GM18511 (cell line): ENCODE measurements around the gene COL18A1.
"Not testable (repeated sequence)": the region's sequence is repeated elsewhere in the genome, so short reads cannot be mapped to it uniquely, and the experiment has no call there.

Experiments used
- ATAC-seq: cut with Tn5 transposase; IDR thresholded peaks from one replicate; pipeline ENCODE4 v1.9.1; 2021; ENCODE audit warnings: mild to moderate bottlenecking, moderate library complexity; ENCODE audit not compliant: unreplicated experiment

COL18A1 gene

DNA sequence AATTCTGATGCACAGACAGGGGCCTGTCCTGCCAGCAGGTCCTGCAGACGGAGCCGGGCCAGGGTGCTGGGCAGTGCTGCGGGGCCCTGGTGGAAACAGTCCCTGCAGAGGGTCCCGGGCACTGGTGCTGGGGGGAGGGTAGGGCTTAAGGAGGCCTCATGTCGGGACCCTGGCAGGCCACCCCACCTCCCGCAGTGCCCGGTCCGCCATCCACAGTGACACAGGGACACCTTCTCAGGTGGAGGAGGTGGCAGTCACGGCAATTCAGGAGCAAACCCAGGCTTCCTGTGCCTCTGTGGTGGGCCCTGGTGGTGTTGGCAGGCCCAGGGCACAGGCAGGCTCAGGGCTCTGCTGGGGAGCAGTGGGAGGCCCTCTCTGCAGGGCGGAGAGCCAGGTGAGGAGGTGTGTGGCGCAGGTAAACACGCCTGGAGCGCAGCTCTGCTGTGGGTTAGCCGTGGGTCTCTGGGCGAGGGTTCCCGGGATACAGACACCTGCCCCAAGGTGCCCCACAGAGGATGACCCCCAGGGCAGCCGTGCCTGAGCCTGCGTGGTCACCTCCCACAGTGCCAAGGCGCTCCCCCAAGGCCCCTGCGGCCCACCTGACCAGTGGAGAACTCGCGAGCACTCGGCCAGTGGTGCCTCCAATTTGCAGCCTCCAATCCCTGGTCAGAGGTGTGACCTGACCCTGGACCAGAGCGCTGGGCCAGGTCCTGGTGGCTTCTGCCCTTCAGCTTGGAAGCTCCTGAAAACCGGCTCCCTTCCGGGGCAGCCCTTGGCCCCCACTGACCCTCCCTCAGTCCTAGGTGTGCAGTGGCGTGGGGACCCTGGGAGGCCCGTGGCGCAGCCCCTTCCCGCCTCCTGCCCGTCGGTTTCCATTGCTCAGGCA lies 19.2 kb downstream of the COL18A1 start:
- no peak for ATAC-seq

DNA sequence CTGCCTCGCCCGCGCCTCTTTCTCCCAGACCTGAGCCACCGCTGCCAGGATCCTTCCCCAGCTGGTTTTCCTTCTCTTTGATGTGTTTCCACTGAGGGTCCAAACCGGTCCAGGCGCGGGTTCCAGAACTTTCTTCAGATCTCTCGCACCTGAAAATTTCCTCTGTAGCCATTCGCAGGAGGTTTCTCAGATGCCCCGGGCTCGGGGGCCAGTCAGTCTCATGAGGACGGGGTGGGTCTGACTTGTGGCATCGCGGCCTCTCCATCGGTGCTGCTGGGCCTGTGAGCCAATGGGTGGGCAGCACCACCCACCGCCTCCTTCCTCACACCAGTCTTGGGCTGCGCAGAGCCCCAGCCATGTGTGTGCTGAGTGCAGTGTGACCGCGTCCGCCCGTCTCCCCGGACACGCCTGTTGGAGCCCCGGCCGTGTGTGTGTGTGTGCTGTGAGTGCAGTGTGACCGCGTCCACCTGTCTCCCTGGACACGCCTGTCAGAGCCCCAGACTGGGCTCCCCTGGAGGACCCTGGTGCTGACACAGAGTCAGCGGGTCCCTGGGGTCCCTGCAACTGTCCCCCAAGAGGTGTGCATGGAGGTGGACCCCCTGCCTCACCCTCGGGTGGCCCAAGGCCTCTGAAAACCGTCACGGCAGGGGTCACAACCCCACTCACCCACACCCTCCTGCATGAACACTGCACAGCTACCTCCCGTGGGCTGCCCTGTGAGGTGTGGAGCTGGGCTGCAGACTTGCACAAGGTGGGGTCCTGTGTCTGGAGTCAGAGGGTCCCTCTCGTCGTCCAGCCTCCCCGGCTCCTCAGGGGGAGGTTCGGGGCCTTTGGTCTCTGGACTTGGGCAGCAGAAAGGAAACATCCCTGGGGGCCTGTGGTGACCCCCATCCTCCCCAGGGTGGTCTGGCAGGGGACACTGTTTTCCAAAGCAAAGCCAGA lies 20.2 kb downstream of the COL18A1 start:
- no peak for ATAC-seq

DNA sequence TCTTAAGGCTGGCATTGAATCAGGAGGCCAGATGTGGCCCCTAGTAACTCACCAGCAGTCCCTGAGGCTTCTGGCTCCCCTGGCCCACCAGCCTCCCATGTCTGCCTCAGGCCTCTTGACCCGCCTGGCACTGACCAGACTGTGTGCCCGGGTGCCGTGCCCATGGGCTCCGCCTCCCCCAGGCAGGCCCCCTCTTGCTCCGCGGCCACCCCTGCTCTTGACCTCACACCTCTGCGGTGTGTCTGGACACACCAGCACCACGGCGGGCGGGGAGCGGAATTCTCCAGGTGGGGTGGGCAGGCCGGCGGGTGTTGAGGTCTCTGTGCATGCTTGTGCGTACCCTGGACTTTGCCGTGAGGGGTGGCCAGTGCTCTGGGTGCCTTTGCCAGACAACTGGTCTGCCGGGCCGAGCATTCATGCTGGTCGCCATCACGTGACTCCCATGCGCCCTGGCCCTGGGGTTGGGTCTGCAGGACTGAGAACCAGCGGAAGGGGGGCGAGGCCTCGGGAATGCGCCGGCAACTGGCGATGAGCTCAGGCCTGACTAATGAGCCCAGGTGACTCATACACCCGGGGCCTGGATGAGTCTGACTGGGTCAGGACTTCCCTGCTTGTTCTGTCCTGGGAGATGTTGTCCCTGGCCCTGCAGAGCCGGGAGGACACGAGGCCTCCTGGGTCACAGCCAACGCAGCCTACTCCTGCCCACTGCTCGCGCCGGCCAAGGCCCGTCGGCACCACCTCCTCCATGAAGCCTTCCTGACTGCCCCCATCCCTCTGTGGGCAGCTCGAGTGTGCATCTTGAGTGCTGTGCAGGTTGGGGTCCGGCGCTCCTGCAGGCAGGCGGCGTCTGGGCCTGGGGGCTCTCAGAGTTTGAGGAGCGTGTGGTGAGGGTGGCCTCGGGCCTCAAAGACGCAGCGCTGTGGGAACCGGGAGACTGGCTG lies 22.6 kb downstream of the COL18A1 start:
- no peak for ATAC-seq

DNA sequence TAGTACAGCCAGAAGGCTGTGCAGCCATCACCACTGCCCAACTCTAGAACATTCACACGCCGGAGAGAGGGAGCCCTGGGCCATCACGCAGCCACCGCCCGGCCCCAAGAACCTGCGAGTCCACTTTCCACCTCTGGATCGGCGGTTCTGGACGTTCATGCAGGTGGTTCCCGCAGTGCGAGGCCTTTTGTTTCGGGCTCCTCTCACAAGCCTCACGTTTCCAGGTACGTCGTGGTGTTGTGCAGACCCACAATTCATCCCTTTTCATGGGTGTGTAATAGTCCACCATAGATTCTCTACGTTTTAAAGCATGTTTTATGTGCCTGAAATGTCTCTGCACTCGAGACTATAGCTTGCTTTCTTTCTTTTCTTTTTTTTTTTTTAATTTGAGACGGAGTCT lies 23.6 kb downstream of the COL18A1 start:
- no peak for ATAC-seq

DNA sequence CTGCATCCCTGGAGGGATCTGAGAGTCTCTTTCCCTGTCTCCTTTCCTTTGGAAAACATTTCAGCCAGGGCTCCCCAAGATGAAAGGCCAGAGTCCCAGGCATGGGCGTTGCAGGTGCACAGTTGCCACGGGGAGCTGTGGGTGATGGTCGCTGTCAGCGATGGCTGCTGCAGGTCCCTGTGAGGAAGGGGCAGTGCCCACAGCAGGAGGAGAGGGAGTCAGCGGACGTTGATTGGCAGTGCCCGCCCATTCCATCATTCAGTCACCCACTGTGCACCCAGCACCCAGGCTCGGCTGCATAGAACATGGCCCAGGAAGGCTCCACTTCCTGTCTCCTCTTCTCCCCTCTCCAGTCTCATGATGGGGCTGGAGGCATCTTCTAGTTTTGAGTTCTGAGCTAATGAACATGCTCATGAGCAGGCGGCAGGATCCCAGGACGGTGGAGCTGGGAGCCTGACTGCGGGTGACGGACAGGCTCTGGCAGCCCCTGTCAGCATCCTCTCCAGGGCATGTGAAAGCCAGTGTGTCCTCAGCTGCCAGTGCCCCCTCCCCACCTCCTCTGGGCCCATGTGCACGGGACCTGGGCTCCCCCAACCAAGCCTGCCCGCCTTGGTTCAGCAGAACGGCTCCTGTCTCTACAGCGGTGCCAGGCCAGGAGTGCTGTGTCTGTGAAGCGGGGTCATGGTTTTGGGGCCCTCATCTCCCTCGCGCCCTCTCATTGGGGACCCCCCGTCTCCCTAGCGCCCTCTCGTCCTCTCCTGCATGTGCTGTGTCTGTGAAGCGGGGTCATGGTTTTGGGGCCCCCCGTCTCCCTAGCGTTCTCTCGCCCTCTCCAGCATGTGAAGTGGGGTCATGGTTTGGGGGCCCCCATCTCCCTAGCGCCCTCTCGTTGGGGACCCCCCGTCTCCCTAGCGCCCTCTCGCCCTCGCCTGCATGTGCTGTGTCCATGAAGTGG lies 24.5 kb downstream of the COL18A1 start:
- ATAC-seq: no peak

DNA sequence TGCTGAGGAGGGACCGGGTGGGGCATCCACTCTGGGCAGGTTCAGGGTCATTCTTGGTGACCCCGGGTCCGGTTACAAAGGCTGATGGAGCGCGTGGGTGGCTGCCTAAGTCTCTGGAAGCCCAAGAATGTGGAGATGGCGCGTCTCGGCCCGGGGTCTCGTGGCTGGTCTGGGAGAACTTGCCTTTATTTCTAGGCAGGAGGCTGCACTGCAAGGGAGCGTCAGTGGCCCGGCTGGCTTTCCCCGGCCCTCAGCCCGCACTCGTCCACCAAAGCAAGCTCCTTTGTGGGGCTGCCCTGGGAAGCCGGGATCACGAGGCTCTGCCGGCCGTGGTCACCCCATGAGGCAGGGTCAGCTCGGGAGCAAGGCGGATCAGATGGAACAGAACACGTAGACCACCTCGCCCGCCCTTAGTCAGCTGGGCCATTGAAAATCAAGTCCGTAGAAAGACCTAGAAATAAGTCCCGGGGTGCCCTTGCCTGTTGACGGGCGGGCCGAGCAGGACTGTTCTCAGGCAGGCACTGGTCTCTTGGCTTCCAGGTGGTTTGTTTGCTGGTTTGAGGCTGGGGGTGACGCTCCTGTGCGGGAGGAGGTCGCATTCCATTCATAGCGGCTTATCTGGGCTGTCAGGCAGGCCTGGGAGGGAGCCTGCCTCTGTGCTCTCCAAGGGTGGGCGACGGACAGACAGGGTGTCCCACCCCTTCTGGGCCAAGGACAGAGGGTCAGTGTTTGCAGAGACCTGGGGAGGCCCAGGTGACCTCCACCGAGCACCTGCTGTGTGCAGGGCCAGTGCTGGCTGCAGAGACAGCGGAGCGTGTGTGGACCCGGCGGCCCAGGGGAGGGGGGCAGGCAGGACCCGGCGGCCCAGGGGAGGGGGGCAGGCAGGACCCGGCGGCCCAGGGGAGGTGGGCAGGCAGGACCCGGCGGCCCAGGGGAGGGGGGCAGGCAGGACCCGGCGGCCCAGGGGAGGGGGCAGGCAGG lies 25.8 kb downstream of the COL18A1 start:
- ATAC-seq: no peak

DNA sequence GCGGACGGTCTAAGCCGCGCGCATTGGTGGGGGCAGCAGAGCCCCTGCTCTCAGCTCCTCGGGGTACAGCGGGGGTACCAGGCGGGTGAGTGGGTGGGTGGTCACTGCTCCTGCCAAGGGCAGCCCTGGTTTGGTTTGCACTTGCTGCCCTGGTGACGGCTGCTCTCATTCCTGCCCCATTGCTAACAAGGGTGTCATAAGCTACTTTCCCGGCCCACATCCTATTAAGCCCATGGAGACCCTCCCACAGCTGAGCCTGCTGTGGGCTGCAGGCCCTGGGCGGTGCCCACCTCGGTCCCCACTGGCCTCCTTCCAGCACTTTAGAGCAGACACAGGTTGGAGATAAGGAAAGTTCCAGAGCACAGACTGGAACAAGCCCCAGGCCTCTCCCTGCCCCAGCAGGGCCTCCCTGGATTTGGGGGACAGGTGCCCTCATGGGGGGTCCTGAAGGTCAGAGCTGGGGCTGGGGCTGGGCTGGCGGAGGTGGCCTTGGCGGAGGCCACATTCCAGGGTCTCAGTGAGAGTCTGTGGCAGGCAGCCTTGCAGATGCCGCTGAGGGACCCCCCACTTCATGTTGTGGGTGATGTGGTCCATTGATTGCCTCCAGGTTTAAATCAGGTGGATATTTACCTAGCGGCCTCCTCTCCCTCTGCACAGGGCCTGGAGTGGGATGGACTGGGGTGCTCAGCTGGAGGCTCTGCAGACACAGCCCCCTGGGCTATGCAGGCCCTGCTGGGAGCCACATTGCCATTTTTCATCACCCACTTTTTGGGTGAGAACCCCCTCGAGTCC lies 27.0 kb downstream of the COL18A1 start:
- ATAC-seq: no peak

DNA sequence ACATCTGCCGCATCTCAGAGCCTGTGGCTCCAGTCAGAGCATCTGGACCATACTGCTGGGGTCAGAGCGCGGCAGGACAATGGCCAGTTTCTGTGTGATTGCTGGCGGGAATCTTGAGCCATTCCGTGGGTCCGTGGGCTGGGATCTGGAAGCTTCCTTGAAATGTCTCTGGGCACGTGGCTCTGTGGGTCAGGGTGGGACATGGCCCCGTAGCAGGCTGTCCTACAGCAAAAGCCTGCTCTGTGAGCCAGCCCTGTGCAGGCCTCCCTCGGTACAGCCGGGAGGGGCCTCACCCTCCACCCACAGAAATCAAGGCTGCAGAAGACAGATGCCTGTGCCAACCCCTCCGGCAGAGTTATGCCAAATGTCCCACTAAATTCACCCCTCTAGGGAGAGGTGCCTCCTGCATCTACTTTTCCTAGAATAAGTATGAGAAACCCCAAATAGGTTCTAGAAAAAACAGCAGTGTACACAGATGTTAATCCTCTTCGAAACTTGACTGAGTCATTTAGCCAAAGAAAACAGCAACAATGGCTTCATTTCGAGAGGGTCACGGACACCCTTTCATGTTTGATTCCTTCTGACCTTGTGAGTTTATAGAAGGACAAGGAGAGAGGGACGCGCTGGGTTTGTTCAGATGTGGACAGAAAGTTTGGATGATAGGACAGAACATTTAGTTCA lies 27.8 kb downstream of the COL18A1 start:
- no peak for ATAC-seq

DNA sequence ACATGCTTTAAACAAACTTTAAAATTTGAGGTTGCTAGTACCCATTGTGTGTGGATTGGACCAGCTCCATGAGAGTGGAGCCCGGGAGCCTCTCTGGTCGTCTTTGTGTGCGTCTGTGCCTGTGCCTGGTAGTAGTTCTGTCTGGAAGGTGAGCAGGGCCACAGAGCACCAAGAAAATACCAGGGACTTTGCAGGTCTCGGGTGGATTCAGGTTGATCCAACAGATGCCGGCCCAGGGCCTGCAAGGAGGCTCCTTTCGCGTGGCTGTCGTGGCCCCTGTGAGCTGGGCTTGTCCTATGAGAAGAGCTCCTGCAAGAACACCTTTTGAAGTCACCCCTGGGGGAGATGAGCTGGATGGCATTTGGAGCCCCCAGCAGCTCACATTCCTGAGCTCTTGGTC lies 28.3 kb downstream of the COL18A1 start:
- no peak for ATAC-seq

DNA sequence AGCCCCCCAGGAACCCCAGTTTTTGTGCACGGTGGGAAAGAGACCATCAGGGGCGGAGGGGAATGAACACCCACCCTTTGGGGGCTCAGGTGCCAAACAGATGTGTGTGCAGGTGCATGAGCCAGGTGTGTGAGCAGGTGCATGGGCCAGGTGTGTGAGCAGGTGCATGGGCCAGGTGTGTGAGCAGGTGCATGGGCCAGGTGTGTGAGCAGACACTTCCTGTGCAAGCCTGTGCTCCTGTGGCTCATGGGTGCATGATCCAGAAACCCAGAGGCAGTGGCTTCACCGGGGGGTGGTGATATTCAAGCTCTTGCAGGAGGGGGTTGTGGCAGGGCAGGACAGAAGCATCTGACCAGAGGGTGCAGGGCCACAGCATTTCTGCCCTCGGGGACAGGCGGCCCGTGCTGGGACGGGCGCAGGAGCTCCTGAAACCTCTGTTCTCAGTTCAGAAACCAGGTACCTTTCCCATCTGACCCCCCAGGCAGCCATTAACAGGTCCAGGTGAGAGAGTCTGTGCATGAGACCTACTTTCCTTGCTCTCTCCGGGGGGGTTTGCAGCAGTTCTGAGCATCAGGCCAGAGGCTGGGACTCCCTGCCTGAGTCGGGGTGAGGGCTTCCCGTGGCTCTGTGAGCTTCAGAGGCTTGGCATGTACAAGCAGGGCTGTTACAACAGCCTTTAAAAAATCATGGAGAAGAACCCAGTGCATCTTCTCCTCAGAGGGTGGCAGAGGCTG lies 29.1 kb downstream of the COL18A1 start:
- ATAC-seq: no peak

DNA sequence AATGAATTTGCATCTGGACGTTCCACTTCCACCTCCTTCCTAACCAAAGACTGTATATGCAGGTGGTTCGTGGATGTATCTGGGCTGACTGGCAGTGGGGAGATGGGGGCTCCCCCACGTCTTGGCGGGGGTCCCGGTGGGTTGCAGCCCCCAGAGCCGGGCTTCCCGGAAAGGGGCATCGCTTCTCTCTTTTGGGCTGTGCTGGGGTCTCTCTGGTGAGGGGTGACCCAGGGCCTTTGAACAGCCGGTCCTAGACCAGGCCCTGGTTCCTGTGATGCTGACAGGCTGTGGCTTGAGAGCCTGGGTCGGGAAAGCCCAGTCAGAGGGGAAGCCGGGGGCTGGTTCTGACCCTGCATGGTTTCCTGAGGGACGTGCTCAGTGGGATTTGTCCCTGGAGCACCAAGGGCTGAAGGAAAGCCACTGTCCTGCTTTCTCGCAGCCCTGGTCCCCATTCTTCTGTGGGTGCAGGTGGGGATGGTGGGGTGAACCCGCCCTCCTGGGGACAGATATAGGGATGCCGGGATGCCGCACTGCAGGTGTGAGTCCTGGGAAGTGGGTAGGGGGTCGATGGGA lies 29.8 kb downstream of the COL18A1 start:
- no peak for ATAC-seq

DNA sequence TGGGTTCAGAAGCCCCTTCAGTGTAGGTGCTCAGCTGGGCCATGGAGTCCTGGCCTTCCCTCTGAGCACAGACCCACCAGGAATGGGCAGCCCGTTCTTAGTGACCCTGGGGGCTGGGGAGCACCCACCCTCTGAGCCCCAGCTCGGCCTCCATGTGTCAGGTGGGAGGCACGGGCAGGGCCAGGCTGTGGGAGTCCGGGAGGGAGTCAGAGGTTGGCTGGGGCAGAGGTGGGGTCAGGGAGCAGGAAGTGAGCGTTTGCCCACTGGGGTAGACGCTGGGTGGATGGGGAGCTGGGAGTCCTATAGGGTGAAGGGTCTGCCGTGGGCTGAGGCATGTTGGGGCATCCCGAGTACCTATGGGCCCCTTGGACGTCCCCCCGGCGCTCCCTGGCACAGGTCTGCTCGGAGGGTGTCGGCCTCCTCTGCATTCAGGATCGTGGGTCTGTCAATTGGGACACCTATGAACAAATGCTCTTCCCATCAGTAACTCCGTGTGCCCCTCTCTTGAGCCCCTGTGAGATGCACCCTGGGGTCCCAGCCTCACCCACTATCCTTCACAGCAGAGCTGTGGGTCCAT lies 30.5 kb downstream of the COL18A1 start:
- no peak for ATAC-seq

DNA sequence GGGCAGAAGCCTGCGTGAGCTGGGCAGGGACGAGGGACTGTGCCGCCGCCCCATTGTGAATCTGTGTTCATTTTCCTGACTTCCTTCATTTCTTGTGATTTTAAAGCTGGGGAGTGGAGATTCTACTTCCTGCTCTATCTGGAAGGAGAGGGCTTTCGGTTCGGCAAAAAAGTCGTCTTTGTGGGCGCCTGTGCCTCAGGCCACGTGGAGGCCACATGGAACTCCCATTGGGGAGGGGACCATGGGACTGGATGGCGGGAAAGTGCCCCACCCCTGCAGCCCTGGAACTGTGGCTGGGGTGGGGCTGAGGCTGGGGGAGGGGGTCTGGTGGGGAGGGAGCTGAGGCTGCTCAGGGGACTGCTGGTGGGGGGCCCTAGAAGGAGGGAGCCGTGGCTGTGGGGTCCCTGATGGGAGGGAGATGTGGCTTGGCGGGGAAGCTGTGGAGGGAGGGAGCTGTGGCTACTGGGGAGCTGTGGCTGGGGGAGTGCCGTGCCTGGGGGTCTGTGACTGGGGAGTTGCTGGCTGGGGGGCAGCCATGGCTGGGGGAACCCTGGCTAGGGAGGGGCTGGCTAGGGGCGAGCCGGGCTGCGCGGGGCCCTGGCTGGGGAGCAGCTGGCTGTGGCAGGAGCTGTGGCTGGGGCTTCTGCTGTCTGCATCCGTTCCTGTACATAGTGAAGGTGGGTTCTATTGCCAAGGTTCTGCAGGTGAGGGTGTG lies 31.5 kb downstream of the COL18A1 start:
- ATAC-seq: no peak

DNA sequence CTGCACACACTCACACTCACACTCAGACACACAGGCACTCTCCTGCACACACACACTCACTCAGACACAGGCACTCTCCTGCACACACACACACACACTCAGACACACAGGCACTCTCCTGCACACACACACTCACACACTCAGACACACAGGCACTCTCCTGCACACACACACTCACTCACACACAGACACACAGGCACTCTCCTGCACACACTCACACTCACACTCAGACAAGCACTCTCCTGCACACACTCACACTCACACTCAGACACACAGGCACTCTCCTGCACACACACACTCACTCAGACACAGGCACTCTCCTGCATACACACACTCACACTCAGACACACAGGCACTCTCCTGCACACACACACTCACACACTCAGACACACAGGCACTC lies 32.9 kb downstream of the COL18A1 start:
- ATAC-seq: not testable (repeated sequence)
